Activated CD4-positive, alpha-beta memory T cell treated with anti-CD3 and anti-CD28 coated beads, Interleukin-2, amount 10 ng/mL, durations not matched to agents 7 days and 5 days (primary cell): Measurements from ENCODE around the gene TAOK3. TPM values are rescaled to one million over a fixed set of nuclear protein-coding genes. Genes with fewer than 3 reads are reported as not detected.
"Not testable (repeated sequence)": the region's sequence is repeated elsewhere in the genome, so short reads cannot be mapped to it uniquely, and the experiment has no call there.

Experiments
- CTCF ChIA-PET: fragments of 350-600 bp; sonication (Branson Sonifier 250); formaldehyde crosslinking; loops from one replicate; lab custom pipeline; 2021; ENCODE audit warnings: antibody characterized with exemption, inconsistent platforms; lab: Charles Lee
- POLR2A ChIA-PET: fragments of 350-600 bp; sonication (Branson Sonifier 250); formaldehyde crosslinking; loops from one replicate; lab custom pipeline; 2021; ENCODE audit warnings: antibody characterized with exemption; lab: Charles Lee
- DNase-seq: peaks from one replicate; pipeline ENCODE4 v3.0.0-alpha.2; 2020
- H3K27ac Mint-ChIP-seq: one replicate; pipeline ENCODE4 v1.8.0; 2021; ENCODE audit warnings: mild to moderate bottlenecking, mixed read lengths
- H3K27me3 Mint-ChIP-seq: one replicate; pipeline ENCODE4 v1.8.0; 2021; ENCODE audit warnings: mixed read lengths
- H3K36me3 Mint-ChIP-seq: one replicate; pipeline ENCODE4 v1.8.0; 2021; ENCODE audit warnings: low read depth, mixed read lengths
- H3K4me1 Mint-ChIP-seq: one replicate; pipeline ENCODE4 v1.8.0; 2021; ENCODE audit warnings: mixed read lengths
- H3K4me3 Mint-ChIP-seq: one replicate; pipeline ENCODE4 v1.8.0; 2021; ENCODE audit warnings: mild to moderate bottlenecking, mixed read lengths
- H3K9me3 Mint-ChIP-seq: one replicate; pipeline ENCODE4 v1.8.0; 2021; ENCODE audit warnings: mixed read lengths
- total RNA-seq, 2 experiments: library from RNA; stranded (reverse); gene quantifications; one replicate each; pipeline ENCODE4 v1.2.3, GENCODE V29; 2021

TAOK3 gene
- total RNA-seq, 2 experiments from 2014 or later, result 61.9 to 65.5 TPM

GRCh38 chr12:118271770-118272417, 100.8 kb downstream of the TAOK3 start:
- Mint-ChIP-seq H3K27me3 (no peaks in the 10 kb centered on the region), H3K36me3 (no peaks in the 10 kb centered on the region), H3K4me1 (peaks cover 8% of the 10 kb centered on the region), H3K27ac (no peak overlapping the region), H3K4me3 (no peak overlapping the region), H3K9me3 (no peaks in the 10 kb centered on the region)
- CTCF ChIA-PET, result no interaction called here
- POLR2A ChIA-PET, result no interaction called here
- DNase-seq, result no peak

GRCh38 chr12:118271183-118271582, 101.5 kb downstream of the TAOK3 start:
- Mint-ChIP-seq H3K36me3 (no peaks in the 10 kb centered on the region), H3K4me1 (peaks cover 8% of the 10 kb centered on the region), H3K27me3 (no peaks in the 10 kb centered on the region), H3K4me3 (no peak overlapping the region), H3K9me3 (no peaks in the 10 kb centered on the region), H3K27ac (no peak overlapping the region)
- CTCF ChIA-PET, result no interaction called here
- POLR2A ChIA-PET, result no interaction called here
- no peak for DNase-seq

- Mint-ChIP-seq H3K4me1 (peaks cover 8% of the 10 kb centered on the region), H3K36me3 (peaks cover 4% of the 10 kb centered on the region), H3K27ac (no peak overlapping the region), H3K4me3 (no peak overlapping the region), H3K27me3 (no peaks in the 10 kb centered on the region), H3K9me3 (no peaks in the 10 kb centered on the region)
- ChIA-PET POLR2A (no interaction called here), CTCF (interaction anchor here (0.6 to 1.0 kb wide), 3 partner anchors 85 to 851 kb away, joined by 3 to 4 read pairs (median 3); no protein-coding TSS in a partner anchor)
- DNase-seq, result no peak
Measured at GRCh38 chr12:118269806-118270205, 102.9 kb downstream of the TAOK3 start.

GRCh38 chr12:118259079-118259478, 113.6 kb downstream of the TAOK3 start:
- no peak for DNase-seq
- no peaks in the 10 kb centered on the region for H3K9me3 Mint-ChIP-seq
- no peak overlapping the region for H3K4me3 Mint-ChIP-seq
- no peaks in the 10 kb centered on the region for H3K27me3 Mint-ChIP-seq
- H3K4me1 Mint-ChIP-seq, result no peaks in the 10 kb centered on the region
- POLR2A ChIA-PET, result interaction anchor here (0.7 kb wide), 1 partner anchor 114 kb away, joined by 3 read pairs; no protein-coding TSS in a partner anchor
- CTCF ChIA-PET, result no interaction called here
- H3K27ac Mint-ChIP-seq, result no peak overlapping the region
- H3K36me3 Mint-ChIP-seq, result peaks cover 44% of the 10 kb centered on the region

GRCh38 chr12:118256352-118256751, 116.4 kb downstream of the TAOK3 start:
- peaks cover 37% of the 10 kb centered on the region for H3K36me3 Mint-ChIP-seq
- DNase-seq, result no peak
- H3K9me3 Mint-ChIP-seq, result no peaks in the 10 kb centered on the region
- CTCF ChIA-PET, result no interaction called here
- POLR2A ChIA-PET, result no interaction called here
- H3K27me3 Mint-ChIP-seq, result no peaks in the 10 kb centered on the region
- H3K27ac Mint-ChIP-seq, result no peak overlapping the region
- no peaks in the 10 kb centered on the region for H3K4me1 Mint-ChIP-seq
- H3K4me3 Mint-ChIP-seq, result no peak overlapping the region

- ChIA-PET CTCF (interaction anchor here (2.3 kb wide), 1 partner anchor 126 kb away, joined by 8 read pairs; the partner anchor contains the start of gene SUDS3), POLR2A (no interaction called here)
- Mint-ChIP-seq H3K9me3 (no peaks in the 10 kb centered on the region), H3K4me3 (no peak overlapping the region), H3K36me3 (peaks cover 13% of the 10 kb centered on the region), H3K4me1 (no peaks in the 10 kb centered on the region), H3K27me3 (no peaks in the 10 kb centered on the region), H3K27ac (no peak overlapping the region)
- no peak for DNase-seq
Measured at GRCh38 chr12:118249547-118249946, 123.2 kb downstream of the TAOK3 start.

- H3K4me1 Mint-ChIP-seq, H3K27ac Mint-ChIP-seq, POLR2A ChIA-PET, H3K27me3 Mint-ChIP-seq, H3K9me3 Mint-ChIP-seq, H3K4me3 Mint-ChIP-seq, DNase-seq, CTCF ChIA-PET: not testable (repeated sequence)
- peaks cover 11% of the 10 kb centered on the region for H3K36me3 Mint-ChIP-seq
Measured at GRCh38 chr12:118245886-118246285, 126.8 kb downstream of the TAOK3 start.

- peaks cover 16% of the 10 kb centered on the region for H3K4me1 Mint-ChIP-seq
- H3K4me3 Mint-ChIP-seq, result no peak overlapping the region
- H3K9me3 Mint-ChIP-seq, result no peaks in the 10 kb centered on the region
- peaks cover 45% of the 10 kb centered on the region for H3K36me3 Mint-ChIP-seq
- no peaks in the 10 kb centered on the region for H3K27me3 Mint-ChIP-seq
- no peak overlapping the region for H3K27ac Mint-ChIP-seq
- CTCF ChIA-PET, result interaction anchor here (0.7 kb wide), 1 partner anchor 9 kb away, joined by 5 read pairs; no protein-coding TSS in a partner anchor
- POLR2A ChIA-PET, result no interaction called here
- no peak for DNase-seq
Measured at GRCh38 chr12:118238888-118239287, 133.8 kb downstream of the TAOK3 start.

- no peak overlapping the region for H3K4me3 Mint-ChIP-seq
- H3K27ac Mint-ChIP-seq, result no peak overlapping the region
- H3K36me3 Mint-ChIP-seq, result peaks cover 52% of the 10 kb centered on the region
- ChIA-PET POLR2A (no interaction called here), CTCF (no interaction called here)
- peaks cover 2% of the 10 kb centered on the region for H3K9me3 Mint-ChIP-seq
- H3K27me3 Mint-ChIP-seq, result no peaks in the 10 kb centered on the region
- peaks cover 16% of the 10 kb centered on the region for H3K4me1 Mint-ChIP-seq
- no peak for DNase-seq
Measured at GRCh38 chr12:118237908-118238307, 134.8 kb downstream of the TAOK3 start.

- H3K27me3 Mint-ChIP-seq, result no peaks in the 10 kb centered on the region
- peaks cover 2% of the 10 kb centered on the region for H3K9me3 Mint-ChIP-seq
- peaks cover 55% of the 10 kb centered on the region for H3K36me3 Mint-ChIP-seq
- DNase-seq, result no peak
- H3K4me3 Mint-ChIP-seq, result no peak overlapping the region
- ChIA-PET CTCF (no interaction called here), POLR2A (no interaction called here)
- peaks cover 16% of the 10 kb centered on the region for H3K4me1 Mint-ChIP-seq
- peak overlapping the region; percentile 34 for H3K27ac Mint-ChIP-seq
Measured at GRCh38 chr12:118237052-118237665, 135.5 kb downstream of the TAOK3 start.

- H3K27ac Mint-ChIP-seq, result no peak overlapping the region
- H3K27me3 Mint-ChIP-seq, result no peaks in the 10 kb centered on the region
- DNase-seq, result no peak
- H3K36me3 Mint-ChIP-seq, result peaks cover 9% of the 10 kb centered on the region
- H3K4me3 Mint-ChIP-seq, result no peak overlapping the region
- H3K9me3 Mint-ChIP-seq, result no peaks in the 10 kb centered on the region
- H3K4me1 Mint-ChIP-seq, result no peaks in the 10 kb centered on the region
- POLR2A ChIA-PET, result interaction anchor here (1.1 kb wide), 1 partner anchor 96 kb away, joined by 3 read pairs; no protein-coding TSS in a partner anchor
- CTCF ChIA-PET, result no interaction called here
Measured at GRCh38 chr12:118220702-118221101, 152.0 kb downstream of the TAOK3 start.

GRCh38 chr12:118219772-118220171, 152.9 kb downstream of the TAOK3 start:
- H3K27me3 Mint-ChIP-seq, result no peaks in the 10 kb centered on the region
- ChIA-PET CTCF (no interaction called here), POLR2A (interaction anchor here (1.1 kb wide), 1 partner anchor 97 kb away, joined by 3 read pairs; no protein-coding TSS in a partner anchor)
- no peaks in the 10 kb centered on the region for H3K9me3 Mint-ChIP-seq
- no peaks in the 10 kb centered on the region for H3K4me1 Mint-ChIP-seq
- DNase-seq, result no peak
- no peak overlapping the region for H3K27ac Mint-ChIP-seq
- no peak overlapping the region for H3K4me3 Mint-ChIP-seq
- peaks cover 9% of the 10 kb centered on the region for H3K36me3 Mint-ChIP-seq

- Mint-ChIP-seq H3K4me1 (no peaks in the 10 kb centered on the region), H3K4me3 (no peak overlapping the region), H3K27ac (no peak overlapping the region), H3K36me3 (peaks cover 9% of the 10 kb centered on the region), H3K9me3 (no peaks in the 10 kb centered on the region), H3K27me3 (no peaks in the 10 kb centered on the region)
- no peak for DNase-seq
- POLR2A ChIA-PET, result no interaction called here
- CTCF ChIA-PET, result no interaction called here
Measured at GRCh38 chr12:118219106-118219505, 153.6 kb downstream of the TAOK3 start.
